NCI-H2029 (cell line): Measurements from ENCODE around the gene PLSCR2.
"Not testable (repeated sequence)": the region's sequence is repeated elsewhere in the genome, so short reads cannot be mapped to it uniquely, and the experiment has no call there.

Source experiments
- DNase-seq: peaks from one replicate; lab custom pipeline; 2025; lab: John Stamatoyannopoulos, UW

The PLSCR2 gene

GRCh38 chr3:146469150-146470017 is at the start of gene PLSCR2:
Gene PLSCR2 (minus strand): TSS chr3:146469561. CDS start chr3:146459904, 9,657 bp downstream.
- DNase-seq: peak; percentile 79

DNA sequence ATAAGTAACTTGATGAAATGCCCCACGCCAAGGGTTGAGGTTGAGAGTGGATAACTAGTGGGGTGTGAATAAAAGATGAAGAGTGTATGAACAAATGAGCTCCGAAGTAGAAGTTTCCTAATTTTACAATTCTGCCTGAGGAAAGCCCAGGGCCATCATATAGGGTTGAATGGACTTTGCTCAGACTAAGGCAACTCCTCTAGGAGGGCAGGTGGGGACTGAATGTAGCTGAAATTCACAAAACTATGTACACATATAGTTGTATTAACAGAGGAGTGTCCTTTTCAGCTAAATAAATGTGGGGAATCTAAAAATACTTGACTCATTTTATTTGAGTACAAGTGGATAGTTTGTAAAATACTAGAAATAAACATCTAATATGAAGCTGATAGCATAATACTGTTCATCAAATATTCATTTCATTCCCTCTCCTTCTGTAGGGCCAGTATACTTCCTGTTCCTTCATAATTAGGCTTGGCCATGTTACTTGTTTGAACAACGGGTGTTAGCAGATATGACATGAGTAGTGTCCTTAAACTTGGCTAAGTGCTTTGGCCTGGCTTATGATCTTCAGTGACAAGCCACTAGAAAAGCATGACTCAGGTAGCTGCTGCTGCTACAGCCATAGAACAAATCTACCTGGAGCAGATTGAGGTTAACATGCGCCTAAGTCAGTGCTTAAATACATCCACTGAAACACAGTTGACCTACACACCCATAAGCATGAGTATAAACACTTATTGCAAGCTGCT is 48.5 kb upstream of the PLSCR2 start:
- DNase-seq: peak; percentile 90

GRCh38 chr3:146513386-146514051 is 44.2 kb upstream of the PLSCR2 start:
- no peak for DNase-seq

GRCh38 chr3:146511402-146512134 is 42.2 kb upstream of the PLSCR2 start:
- DNase-seq: no peak

DNA sequence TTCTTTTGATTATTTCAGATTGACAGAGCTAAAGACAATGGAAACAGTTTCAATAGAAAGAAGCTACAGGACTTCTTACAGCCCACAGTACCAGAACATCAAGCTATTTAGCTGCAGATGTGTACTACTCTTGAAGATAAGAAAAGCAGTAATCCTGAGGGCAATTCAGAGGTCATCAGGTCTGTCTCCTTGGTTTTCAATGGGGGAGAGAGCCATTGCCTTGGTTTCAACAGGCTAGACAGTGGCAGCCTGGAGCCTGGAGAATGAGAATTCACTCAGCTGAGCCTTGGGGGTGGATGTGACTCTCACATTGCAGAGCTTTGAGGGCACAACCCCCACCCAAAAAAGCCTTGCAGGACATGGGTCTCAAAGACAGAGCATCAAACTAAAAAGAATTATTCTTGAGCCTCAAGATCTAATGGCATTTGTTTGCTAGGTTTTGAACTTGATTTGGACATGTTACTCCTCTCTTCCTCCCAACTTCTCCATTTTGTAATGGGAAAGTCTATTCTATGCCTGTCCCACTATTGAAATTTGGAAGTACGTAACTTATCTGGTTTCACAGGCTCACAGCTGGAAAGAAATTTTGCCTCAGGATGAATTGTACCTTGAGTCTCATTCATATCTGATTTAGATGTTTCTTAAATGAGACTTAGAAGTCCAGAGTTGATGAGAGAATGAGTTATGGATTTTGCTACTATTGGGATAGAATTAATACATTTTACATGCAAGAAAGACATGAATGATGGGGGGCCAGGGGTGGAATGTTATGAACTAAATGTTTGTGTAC is 38.2 kb upstream of the PLSCR2 start:
- DNase-seq: no peak

- DNase-seq: no peak
Measured at GRCh38 chr3:146505516-146505915, 36.2 kb upstream of the PLSCR2 start.

- DNase-seq: no peak
Measured at GRCh38 chr3:146504498-146505197, 35.3 kb upstream of the PLSCR2 start.

GRCh38 chr3:146503461-146504202 is 34.3 kb upstream of the PLSCR2 start:
- DNase-seq: peak; percentile 12

DNA sequence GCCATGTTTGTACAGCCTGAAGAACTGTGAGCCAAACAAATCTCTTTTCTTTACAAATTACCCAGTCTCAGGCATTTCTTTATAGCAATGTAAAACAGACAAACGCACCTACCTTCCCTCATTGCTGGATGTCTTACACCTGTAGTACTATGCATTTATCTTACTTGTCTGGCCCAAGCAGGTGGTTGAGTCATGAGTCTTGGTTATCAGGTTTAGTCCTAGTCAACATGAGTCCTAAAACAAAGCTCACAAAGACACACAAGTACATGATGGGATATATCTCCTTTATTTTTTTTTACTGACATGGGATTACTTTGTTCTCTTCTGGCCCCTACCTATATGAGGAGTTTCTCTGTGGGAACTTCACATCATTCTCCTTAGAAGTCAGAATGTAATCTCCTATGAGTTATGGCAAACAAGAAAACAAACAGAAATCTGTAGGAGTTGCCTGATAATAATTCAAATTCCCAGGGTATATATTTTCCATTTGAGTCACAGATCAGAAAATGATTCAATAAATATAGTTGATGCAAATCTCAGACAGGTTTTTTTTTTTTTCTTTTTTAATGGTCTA is 33.6 kb upstream of the PLSCR2 start:
- DNase-seq: no peak

- no peak for DNase-seq
Measured at GRCh38 chr3:146501752-146502151, 32.4 kb upstream of the PLSCR2 start.

DNA sequence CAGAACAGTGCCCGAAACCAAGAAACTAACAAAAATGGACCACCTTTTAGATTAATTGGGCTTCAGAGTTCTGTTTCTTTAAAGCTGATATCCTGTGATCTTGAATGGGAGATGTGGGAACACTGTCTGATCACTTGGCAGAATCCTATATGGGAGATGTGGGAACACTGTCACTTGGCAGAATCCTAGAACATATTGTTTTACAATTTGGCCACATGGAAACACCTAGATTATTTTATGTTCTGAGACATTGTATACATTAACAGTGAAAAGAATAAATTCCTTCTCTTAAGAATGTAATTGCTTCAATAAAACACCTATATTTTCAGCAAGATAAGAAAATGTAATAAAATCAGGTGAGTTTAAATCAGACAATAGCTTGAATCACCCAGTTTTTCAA is 30.3 kb upstream of the PLSCR2 start:
- no peak for DNase-seq

GRCh38 chr3:146498002-146498736 is 28.8 kb upstream of the PLSCR2 start:
- no peak for DNase-seq

DNA sequence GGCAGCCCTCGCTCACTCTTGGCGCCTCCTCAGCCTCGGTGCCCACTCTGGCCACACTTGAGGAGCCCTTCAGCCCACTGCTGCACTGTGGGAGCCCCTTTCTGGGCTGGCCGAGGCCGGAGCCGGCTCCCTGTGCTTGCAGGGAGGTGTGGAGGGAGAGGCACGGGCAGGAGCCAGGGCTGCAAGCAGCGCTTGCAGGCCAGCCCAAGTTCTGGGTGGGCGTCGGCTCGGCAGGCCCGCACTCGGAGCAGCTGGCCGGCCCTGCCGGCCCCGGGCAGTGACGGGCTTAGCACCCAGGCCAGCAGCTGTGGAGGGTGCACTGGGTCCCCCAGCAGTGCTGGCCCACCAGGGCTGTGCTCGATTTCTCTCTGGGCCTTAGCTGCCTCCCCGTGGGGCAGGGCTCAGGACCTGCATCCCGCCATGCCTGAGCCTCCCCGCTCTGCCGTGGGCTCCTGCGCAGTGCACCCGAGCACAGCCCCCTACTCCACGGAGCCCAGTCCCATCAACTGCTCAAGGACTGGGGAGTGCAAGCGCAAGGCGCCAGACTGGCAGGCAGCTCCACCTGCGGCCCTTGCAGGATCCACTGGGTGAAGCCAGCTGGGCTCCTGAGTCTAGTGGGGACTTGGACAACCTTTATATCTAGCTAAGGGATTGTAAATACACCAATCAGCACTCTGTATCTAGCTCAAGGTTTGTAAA is 27.9 kb upstream of the PLSCR2 start:
- not testable (repeated sequence) for DNase-seq

DNA sequence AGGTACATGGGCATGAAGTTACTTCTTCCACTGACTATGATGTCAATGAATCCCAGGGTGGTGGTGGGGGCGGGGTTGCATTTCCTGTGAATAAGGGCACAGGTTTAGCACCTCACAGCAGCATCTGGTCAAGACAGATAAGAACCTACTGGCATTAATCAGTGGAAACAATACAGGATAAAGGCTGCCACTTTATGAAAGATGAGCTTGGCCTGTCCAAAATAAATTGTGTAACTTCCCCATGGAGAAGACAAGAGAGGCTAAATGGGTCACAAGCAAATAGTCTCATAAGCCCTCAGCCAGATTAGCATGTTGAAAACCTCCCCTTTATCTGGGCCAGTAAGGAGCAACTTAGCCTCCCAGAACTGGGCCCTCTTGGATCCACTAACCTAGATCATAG is 27.4 kb upstream of the PLSCR2 start:
- DNase-seq: no peak

DNA sequence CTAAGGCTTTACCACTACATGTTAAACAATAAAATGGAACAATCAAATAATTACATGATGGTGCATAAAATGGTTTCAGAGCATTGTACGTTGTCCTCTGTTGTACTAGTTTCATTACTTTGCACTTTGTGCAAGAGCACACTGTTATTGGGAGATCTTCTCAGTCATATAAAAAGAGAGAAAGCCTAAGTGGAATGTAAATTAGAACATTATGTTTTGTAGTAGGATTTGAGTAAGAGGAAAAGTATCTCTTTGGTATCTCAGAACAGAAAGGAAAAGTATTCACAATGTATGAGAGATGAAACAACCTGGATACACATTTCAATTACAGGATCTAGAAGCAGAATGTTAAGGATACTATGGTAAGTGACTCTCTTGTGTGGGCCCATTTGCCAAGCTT is 26.9 kb upstream of the PLSCR2 start:
- no peak for DNase-seq

DNA sequence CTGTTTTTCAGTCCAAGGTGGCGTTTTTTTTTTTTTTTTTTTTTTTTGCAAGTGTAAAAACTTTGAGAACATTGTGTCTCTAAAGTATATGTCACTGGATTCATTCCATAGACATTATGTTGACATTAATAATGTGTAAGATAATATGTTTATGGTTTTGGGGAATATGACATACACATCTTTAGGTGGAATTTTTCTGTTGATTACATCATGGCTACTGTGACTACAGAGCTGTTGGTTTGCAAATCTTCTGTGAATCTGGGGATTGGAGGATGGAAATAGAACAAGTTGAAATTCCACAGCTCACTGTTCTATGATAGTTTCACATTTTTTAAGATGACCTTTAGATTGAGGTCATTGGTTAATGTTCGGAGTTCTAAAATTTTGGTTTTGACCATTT is 24.4 kb upstream of the PLSCR2 start:
- DNase-seq: no peak

- no peak for DNase-seq
Measured at GRCh38 chr3:146493221-146493620, 23.9 kb upstream of the PLSCR2 start.

- no peak for DNase-seq
Measured at GRCh38 chr3:146491303-146491702, 21.9 kb upstream of the PLSCR2 start.
